HG02981 (cell line): ENCODE measurements around the gene CCDC40.

Experiments used
- ATAC-seq: cut with Tn5 transposase; IDR thresholded peaks from one replicate; pipeline ENCODE4 v1.9.1; 2021; ENCODE audit warnings: mild to moderate bottlenecking, moderate library complexity; ENCODE audit not compliant: unreplicated experiment

CCDC40 gene

DNA sequence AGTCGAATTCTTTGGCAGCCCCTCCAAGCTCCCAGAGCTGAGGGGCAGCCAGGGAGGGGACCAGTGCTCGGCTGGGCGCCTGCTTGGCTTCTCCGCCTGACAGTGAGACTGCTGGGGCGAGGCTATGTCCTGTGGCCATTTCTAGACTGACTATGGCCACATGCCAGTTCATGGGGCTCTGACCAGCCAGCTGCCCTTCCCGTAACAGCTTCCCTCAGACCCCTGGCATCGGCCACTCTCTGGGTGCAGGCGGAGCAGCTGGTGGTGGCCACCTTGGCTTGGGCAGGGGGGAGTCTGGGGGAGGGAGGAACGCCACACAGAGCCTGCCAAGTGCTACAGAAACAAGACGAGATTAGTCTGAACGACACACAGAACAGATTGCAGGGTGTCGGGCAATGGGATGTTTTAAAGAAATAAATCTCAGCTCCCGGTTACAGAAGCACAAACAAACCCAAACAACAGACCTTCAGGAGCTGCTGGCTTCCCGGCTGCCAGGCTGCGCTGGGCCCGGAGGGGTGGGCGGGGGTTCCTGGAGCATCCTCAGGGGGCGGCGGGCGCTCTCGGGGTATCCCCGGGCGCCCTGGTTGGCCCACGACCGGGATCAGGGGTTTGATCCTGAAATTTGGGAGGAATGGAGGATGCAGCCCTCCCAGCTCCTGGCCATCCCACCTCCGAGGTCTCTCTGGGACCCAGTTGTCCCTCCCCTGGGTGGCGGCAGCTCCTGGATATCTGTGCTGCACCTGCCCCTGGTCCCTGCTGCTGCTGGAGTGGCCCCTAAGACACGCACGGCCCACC is 35.3 kb upstream of the CCDC40 start:
- ATAC-seq: no peak

DNA sequence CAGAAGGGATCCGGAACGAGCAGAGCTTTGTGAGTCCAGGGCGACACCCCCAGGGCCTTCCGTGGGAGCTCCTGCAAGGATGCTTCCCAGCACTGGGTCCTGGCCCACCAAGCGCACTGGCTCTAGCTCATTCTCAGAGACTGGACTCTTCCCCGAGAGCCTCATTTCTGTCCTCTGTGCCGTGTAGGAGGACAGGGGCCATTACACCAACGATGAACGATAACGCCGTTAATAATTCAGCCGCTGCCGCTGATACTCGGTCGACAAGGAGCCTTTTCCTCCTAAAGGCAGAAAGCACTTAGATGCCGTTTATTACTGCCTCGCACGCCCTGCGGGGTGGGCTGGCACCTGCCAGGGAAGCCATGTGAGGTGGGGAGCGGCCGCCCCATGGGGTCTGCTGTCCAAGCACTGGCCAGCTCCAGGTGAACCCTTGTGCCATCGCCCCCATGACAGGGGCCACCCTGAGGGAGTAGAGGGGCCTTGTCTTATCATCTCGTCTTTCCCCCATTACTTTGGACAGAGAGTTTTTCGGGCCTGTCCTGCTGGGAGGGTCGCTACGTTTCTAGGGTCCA is 34.3 kb upstream of the CCDC40 start:
- no peak for ATAC-seq

DNA sequence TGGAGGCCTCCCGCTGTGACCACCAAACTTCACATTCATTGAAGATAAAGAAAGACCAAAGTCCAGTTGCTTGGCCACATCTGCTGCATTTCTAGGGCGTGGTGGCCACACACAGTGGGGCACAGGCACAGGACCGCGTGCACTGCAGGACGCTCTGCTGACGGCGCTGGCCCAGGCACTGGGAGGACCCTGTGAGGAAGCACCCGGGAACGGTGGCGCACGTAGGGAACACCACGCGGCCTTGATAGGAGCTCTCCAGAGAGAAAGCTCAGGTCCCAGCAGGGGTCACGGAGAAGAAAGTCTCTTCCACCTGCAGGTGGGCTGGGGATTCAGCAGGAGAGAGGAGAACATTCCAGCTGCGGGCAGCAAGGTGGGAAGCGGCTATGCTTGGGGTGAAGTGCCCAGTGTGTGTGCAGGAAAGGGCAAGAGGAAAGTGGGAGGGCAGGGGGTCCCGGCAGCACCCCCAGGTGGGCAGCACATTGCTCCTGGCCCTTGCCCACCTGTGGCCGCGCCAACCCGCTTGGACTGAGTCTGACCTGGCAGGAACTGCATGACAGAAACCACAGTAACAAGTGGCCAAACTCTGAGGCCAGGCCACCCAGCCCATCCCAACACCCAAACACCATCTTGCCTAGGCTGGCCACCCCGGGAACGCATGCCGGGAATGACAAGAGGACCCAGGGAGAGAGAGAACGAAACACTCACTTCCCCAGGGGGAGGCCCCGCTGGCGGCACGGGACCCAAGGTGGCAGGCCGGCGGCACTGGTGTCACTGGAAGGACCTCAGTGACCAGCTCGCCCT is 33.6 kb upstream of the CCDC40 start:
- ATAC-seq: no peak

DNA sequence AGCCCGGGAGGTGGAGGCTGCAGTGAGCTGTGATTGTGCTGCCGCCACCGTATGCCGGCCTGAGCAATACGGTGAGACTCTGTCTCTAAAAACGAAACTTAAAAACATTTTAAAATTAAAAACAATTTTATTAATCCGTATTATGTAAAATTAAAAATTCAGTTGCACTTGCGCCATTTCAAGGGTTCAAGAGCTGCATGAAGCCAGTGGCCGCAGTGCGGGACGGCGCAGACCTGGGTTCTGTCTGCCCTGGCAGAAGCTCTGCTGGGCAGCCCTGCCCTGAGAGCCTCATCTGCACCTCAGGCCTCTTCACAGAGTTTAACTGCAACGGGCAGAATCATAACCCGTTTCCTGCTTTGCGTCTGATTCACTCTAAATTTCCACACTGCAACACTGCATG is 32.5 kb upstream of the CCDC40 start:
- no peak for ATAC-seq

DNA sequence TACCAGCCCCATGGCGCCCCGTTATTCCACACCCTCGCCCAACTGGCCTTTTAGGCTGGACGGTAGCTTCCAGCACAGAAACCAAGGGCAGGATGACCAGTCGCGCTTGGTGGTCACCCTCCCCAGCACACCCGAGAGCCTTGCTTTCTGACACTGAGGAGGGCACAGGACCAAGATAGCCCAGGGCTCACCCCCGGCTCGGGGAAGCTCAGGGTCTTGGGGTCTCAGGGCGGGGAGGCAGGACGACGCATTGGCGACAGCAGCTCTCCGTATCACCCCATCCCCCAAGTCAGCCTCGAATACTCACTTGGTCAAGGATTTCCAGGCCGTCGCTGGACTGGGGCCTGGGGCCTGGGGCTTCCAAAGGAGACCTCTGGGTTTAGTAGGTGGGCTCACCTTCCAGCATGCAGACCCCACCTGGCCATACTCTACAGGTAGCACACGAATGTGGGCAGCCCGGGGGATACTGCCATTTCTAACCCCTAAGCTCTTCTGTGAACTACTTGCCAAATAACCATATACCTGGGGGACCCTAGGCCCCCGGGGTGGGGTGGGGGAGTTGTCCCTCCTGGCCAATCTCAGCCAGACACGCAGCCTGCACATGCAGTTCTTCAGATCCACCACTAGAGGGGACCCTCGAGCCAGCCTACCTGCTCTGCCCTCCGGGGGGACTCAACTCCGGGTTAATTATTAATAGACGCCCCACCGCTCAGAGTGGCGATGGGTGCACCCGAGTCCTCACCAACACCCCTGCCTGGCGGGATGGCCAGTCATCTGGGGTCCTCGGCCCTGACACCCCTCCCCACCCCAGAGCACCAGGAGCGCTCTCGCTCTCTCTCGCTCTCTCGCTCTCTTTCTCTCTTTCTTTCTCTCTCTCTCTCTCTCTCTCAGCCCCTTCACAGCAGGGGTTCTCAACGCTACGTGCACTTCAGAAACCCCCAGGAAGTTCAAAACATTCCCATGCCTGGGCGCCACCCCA is 30.8 kb upstream of the CCDC40 start:
- no peak for ATAC-seq

DNA sequence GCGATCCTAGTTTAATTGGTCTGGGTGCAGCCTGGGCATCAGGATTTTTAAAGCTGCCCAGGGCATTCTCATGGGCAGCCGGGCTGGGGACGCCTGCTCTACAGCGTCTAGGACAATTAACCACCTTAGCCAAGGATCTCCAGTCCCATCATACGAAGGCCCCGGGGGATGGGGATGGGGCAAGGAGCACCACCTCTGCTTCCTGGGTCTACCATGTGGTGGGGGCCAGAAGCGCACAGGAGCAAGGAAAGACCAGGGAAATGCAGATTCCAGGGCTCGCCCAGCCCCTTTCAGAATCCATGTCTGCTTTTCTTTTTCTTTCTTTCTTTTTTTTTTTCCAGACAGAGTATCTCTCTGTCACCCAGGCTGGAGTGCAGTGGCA is 30.1 kb upstream of the CCDC40 start:
- ATAC-seq: no peak

DNA sequence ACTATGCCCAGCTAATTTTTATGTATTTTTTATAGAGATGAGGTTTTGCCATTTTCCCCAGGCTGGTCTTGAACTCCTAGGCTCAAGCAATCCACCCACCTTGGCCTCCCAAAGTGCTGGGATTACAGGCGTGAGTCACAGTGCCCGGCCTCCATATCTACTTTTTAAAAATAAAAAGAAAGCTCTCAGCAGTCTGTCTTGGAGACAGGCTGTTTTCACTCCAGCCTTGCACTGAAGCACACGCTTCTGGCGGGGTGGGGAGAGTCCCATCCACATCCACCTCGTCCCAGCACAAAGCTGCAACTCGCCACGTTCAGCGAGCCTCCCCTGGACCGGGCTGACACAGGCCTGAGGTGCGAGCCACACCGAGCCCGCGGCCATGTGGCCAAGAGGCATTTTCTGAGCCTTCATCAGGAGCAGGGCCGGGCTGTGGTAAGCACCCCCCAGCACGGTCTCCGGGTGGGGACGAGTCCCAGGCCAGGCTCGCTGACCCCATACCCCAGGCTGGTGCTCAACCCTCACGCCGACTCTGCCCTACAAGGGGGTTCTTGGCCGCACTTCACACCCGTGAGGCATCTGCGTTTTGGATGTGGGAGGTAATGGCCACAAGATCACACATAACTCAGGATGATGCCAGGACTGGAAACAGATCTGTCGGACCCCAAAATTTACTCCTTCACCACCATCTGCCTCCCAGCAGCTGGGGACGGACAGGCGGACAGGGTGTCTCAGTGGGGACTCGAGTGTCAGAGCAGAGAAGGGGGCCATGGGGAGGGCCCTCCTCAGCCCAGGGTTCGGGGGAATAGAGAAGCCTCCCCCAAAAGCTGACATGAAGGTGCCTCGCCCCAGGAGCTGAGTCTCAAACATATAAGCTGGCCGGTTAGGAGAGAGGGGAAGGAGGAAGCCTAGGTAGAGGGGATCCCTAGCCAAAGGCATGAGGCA is 29.4 kb upstream of the CCDC40 start:
- no peak for ATAC-seq

DNA sequence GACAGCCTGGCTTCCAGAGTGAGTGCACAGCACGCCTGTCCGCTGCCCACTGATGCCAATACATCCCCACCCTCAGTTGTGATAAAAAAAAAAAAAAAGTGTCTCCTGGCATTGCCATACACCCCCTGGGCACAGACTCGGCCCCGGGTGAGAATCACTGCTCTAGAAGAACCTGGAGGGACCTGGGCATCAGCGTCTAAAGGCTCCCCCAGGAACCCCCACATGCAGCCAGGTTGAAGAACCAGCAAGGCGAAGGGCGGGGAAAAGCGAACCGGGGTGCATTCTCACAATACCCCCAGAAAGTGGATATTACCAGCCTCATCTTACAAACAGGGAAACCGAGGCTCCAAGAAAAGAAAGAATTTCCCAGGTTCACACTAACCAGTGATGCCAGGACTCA is 28.5 kb upstream of the CCDC40 start:
- ATAC-seq: no peak

DNA sequence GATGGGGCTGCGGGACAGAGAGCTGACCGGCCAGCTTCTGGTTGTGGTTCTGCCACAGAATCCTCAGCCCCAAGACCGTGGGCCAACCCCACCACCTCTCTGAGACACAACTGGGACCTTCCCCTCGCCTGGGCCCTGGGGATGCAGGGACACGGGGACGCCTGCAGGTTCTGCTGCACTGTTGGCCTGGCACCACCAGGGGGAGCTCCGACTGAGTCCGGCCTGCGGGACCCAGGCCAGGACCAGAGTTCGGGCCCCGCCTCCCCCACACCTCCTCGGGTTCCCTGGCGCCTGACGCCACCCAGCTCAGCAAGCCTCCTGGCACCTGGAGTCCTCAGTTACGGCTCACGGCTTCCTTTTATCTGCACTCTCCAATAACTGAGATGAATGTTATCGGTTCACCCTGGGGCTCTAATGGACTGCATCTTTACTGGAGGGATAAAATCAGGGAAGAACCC is 28.0 kb upstream of the CCDC40 start:
- no peak for ATAC-seq

DNA sequence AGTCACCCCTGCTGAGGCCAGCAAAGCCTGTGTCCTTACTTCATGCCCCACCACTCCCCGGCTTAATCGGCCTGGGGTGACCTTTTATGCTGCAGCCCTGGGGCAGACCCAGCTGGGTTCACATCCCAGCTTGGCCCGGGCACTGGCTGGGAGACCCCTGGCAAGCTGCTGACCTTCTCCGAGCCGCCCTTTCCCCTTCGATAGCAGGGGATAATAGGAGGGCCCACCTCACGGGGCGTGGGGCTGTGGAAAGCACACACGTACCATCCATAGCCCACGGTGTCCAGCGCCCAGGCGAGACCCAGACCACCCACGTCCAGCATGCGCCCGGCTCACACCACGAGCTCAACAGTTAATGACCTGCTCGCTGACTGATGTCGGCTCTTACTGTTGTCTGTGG is 27.6 kb upstream of the CCDC40 start:
- no peak for ATAC-seq

DNA sequence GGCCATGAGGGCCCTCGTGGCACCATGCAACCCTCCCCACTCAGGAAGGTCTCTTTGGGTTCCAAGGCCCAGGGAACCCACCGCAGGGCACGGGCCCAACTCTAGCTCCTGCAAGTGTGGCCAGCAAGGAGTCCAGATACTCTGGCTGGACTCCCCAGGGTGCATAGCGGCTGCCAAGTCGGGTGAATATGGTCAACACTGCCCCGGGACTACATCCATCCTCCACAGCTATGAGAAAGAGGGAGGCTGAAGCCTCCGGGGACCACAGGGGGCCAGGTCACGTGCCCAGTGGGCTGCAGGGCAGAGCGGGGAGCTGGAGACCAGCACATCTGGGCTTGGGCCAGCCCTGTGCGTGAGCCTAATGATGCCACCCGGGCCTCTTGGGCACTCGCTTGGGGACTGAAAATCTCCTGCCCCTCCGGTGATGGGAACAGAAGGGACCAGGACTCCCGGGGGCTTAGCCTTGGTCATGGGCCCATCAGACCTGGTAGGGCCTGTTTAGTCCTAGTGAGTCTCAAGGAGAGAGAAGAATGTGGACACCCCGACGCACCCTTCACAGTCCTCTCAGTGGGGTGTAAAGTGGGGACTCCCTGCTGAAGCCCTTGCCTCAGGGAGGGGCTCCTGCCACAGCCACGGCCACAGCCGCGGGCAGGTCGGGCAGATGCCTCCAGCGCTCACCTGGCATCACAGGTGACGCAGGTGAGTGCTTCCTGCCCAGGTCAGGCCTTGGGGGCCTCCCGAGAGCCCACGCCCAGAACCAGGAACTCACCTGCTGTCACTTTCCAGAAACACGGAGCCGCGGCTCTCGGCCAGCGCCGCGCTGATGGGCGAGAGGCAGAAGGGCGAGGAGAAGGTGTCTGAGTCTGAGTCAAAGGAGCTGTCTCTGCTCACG is 26.8 kb upstream of the CCDC40 start:
- ATAC-seq: no peak

DNA sequence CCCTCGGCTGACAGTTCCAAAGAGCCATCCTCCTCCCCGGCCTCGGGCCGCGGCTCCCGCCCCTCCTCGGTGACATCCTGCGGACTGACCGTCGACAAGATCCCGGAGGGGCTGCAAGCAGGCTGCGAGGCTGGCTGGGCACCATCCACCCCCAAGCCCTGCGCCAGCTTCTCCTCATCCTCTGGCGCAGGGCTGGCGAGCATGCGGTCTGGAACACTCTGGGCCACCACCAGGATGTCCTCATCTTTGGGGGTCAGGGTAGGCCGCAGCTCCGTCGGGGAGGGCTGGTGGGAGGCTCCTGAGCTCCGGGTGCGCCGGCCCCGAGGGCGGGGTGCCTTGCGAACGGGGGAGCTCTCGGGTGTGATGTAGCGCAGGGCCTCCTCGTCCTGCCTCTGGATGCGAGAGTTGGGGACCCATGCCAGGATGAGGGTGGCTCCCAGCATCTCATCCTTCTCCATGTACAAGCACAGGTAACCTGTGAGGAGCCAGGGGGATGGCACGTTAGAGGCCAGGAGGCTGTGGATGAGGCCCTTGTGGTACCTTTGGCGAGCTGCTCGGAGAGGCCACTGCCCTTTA is 26.1 kb upstream of the CCDC40 start:
- ATAC-seq: no peak

DNA sequence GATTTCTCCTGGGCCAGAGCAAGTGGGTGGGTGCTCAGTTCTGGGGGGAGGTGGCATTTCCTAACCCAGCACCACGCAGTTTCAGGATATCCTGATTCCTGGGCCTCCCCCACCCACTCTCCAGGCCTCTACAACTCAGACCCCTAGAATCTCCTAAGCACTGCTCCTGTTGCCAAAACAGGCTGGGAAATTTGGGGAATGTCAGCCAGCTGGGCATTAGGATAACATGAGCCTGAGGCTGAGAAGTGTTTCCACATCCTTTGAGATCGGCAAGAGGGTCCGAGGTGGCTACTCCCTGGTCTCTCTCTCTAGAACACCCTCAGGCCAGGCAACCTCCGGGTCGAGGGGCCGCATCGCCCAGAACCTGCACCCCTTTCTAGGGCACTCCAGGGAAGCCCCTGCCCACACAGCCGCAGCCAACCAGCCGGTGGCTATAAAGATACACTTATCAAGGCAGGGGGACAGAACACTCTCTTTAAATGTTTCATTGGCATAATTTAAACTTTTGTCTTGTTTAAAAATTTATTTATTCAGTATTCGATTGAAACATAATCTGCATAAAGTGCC is 24.4 kb upstream of the CCDC40 start:
- ATAC-seq: no peak

DNA sequence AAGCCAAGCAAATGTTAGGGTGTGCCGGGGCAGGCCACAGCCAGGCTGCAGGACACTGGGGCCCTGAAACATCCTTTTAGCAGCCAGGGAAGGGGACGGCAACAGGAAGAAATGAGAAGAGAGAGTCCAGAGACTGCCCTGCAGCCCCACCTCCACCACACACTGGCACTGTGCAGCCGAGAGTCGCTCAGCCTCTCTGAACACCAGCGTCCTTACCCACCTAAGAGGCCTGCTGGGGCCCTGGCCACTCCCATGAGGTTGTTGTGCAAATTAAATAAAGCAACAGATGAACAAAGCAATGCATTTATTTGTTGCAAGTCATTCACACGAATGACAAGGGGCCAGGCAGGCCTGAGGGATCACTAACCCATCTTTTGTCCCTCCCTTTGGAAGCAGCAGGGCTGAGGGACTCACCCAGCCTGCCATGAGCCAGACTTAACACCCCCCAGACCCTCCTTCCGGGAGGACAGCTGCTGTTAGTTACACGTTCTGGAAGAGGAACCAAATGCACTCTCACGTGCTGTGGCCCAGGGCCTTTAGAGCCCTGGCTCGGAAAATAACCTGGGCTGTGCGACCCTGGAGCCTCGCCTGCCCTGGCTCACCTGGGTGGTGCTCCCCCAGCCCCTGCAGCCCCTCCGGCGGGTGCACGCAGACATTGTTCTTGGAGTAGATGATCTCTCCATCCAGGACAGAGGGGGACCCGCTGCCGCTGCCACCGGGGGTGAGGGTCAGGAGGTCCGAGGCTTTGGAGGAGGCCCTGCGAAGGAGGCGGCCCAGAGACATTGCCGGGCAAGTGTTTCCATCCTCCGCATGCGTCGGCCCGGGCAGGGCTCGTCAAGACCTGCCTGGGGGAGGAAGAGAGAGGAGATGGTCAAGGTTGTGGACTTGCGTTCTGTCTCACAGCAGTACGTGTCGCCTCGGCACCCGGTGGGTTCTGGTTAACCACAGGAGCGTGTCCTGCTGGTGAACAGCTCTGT is 23.4 kb upstream of the CCDC40 start:
- no peak for ATAC-seq

DNA sequence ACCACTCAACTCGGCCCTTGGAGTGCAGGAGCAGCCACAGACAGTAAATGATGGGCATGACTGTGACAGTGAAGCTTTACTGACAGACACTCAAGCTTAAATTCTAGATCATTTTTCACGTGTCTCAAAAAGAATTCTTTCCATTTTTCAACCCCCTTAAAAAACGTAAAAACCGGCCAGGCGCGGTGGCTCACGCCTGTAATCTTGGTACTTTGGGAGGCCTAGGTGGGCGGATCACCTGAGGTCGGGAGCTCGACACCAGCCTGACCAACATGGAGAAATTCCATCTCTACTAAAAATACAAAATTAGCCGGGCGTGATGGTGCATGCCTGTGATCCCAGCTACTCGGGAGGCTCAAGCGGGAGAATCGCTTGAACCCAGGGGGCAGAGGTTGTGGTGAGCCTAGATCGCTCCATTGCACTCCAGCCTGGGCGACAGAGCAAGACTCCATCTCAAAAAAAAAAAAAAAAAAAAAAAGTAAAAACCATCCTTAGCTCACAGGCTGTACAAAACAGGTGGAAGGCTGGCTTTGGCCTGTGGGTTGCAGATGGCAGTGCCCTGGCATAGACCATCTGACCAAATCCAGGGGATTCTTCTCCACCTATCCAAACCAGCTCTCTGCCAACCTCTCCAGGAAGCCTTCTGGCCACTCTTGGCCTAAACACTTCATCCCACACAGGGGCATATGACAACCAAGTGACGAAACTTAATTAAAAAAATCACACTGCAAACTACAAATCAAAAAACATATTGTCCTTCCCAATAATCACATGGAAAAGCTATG is 19.0 kb upstream of the CCDC40 start:
- ATAC-seq: no peak
